GM18870 (cell line): ENCODE data around the gene HOXD13.

Source experiments
- ATAC-seq: cut with Tn5 transposase; IDR thresholded peaks from one replicate; pipeline ENCODE4 v1.9.1; 2021; ENCODE audit warnings: moderate library complexity; ENCODE audit not compliant: unreplicated experiment

Gene HOXD13

DNA sequence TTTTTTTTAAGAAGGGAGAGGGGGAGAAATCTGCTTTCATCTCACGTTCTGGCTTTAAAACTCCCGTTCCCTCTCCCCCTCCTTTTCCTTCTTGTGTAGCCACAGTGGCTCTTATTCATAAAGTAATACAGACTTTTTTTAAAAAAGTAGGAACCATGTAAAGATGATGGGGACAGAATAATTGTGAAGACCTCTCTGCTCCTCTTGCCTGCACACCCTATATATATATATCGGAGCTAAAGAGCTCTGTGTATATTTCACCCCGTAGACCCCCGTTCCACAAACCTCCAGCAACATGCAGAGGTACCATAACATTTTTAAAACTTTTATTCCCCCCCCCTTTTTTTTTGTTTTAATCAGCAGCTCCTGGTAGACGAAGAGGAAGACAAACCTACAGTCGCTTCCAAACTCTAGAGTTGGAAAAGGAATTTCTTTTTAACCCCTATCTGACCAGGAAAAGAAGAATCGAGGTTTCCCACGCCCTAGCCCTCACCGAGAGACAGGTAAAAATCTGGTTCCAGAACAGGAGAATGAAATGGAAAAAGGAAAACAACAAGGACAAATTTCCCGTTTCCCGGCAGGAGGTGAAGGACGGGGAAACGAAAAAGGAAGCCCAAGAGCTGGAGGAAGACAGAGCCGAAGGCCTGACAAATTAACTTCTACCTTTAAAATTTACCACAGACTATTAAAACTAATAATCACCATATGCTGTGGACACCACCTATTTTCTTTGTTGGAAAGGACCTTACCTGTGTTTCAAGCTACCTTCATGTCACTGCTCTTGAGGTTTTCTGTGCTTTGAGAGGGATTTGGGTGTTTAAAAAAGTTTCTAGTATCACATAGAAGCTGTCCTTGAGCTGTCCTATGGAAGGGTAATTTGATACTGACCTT, 38.7 kb downstream of the HOXD13 start:
- ATAC-seq: no peak

- ATAC-seq: no peak
Measured at GRCh38 chr2:176131848-176132158, 39.3 kb downstream of the HOXD13 start.

DNA sequence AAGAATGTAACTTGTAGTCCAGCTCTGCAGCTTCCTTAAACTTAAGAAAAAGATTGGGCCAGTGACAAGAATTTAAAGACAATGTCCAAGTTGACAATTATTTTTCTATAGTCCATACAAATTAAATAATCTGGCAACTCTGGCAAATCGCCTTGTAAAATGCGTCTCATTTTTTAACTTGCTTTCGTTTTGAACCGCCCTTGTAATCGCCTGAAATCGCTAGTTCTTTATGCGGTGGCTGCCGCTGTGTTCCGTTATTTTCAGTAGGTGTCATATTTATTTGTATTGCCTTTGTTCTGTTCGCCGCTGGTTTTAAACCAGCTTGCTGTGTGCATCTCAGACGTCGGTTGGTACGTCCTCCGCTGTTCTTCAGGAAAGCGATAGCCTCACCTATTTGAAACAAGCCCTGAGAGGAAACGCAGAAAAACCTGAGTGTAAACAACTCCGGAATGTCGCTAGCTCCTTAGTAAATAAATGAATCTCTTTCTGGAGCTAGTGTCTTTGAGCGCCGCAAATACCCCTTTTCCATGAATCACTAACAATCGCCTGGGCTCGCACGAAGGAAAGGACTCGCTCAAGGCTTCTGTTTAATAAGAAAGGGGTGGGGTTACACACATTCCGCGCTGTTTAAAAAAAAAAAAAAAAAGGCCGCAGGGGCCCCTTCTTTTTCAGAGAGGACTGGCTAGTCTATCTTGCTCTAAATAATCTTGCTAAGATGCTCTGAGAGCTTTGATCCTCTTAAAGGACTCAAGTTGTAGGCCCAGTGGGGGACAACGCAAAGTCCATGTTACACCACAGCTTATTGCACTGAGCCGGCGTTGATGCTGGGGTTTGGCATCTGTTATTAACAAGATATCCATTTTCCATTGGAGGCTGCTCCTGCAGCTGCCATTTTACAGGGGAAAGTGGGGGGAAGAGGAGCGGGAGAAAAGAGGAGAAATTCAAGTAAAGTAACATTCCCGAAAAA, 40.0 kb downstream of the HOXD13 start:
- no peak for ATAC-seq

- no peak for ATAC-seq
Measured at GRCh38 chr2:176133389-176133788, 40.9 kb downstream of the HOXD13 start.

DNA sequence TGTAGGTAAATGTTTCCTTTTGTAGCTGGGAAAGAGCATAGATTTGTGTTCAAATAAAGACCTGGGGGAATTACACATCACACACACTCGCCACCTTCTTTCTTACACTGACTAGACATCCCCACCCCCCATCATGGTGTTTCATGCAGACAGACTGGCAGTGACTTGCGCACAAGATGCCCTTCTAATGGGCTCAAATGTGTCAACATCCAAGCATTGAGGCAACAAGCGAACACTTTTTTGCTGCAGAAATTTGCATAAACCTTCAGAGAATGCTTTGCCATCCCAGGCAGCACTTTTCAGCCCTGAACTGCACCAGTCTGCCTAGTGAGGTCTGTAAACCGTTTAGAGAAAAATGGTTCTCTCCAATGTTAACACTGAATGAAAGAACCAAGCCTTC, 41.5 kb downstream of the HOXD13 start:
- ATAC-seq: no peak

GRCh38 chr2:176135035-176135440, 42.5 kb downstream of the HOXD13 start:
- ATAC-seq: no peak

GRCh38 chr2:176136374-176137251, 44.1 kb downstream of the HOXD13 start:
- no peak for ATAC-seq

DNA sequence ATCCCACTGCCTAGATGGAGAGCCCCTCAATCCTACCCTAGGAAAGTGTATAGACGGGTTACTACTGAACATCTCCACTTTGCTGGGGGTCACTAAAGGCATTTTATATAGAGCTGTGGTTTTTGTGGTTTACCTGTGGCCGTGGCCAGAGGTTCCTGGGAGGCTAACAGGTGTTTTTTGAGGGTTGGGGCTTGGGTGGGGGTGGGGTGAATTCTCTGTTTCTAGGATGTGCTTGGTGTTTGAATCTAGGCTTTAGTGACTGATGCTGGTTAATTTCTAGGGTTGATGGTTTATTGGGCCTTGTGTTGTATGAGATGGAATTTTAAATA, 44.7 kb downstream of the HOXD13 start:
- ATAC-seq: no peak

DNA sequence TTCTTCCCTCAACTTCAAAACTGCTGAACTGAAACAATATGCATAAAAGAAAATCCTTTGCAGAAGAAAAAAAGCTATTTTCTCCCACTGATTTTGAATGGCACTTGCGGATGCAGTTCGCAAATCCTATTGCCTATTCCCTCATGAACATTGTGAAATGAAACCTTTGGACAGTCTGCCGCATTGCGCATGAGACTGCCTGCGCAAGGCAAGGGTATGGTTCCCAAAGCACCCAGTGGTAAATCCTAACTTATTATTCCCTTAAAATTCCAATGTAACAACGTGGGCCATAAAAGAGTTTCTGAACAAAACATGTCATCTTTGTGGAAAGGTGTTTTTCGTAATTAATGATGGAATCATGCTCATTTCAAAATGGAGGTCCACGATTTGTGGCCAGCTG, 45.4 kb downstream of the HOXD13 start:
- no peak for ATAC-seq

GRCh38 chr2:176138526-176138922, 46.0 kb downstream of the HOXD13 start:
- ATAC-seq: no peak

DNA sequence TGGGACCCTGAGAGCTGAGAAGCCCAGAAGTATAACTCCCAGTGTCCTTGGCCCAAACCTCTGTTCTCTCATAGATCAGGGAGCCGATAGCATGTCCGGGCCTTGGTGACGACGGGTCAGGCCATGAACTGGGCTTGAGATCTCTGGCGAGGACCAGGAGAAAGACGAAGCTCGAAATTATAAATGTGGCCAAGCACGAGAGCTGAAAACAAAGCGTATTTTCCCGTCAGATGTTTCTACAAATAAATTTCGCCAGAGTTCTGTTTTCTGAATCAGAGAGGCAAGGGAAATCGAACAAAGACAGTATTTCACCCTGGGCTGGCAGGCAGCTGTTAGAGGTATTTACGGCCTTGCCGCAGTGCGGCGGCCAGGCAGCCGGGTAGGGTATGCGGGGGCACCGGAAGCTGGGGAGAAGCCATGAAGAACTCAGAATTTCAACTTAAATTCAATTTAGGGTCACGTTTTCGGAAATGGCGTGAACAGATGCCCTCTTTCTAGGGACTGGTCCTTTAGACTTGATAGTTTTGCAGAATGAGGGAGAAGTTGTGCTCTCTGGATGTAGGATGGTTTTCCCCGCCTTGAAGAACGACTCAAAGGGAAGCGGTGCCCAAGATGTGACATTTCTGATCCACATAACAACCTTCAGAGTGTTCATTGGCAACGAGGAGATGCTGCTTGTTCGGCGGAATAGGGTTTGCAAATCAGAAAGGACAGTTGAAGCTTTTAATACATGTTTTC, 46.6 kb downstream of the HOXD13 start:
- ATAC-seq: no peak

DNA sequence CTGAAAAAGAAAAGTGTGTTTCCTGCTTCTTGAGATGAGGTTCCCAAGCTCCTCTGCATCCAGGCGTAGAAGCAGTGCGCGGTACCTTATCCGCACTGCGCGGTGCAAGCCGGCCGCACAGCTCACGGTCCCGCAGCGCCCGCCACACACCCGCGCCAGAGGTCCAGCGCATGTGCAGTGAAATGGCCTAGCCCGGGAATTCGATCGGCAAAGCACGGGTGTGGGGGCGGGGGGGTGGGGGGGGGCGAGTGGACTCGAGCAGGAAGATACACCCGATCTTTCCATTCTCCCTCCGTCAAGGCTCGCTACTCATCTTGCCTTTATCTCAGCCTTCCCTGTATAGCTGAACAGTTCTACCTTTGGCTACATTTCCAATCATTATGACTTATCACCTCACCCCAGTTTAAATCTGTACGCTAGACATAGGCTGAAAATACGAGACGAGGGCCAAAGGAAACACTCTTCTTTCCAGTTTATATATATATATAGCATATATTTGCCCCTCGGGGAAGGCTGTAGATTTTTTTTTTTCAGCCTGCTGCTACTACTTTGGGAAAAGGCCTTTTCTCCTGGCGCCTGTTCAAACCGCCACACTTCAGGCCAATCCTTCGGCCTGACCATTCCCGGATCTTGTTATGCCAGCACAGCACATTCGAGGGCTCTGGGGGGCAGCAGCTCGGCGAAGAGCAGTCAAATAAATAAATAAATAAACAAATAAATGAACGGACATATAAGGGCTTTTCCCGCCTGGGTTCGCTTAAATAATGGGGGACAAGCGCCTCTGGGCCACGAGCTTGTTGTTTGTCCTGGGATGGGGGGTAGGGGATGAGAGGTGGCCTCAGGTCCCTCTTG, 47.4 kb downstream of the HOXD13 start:
- no peak for ATAC-seq

DNA sequence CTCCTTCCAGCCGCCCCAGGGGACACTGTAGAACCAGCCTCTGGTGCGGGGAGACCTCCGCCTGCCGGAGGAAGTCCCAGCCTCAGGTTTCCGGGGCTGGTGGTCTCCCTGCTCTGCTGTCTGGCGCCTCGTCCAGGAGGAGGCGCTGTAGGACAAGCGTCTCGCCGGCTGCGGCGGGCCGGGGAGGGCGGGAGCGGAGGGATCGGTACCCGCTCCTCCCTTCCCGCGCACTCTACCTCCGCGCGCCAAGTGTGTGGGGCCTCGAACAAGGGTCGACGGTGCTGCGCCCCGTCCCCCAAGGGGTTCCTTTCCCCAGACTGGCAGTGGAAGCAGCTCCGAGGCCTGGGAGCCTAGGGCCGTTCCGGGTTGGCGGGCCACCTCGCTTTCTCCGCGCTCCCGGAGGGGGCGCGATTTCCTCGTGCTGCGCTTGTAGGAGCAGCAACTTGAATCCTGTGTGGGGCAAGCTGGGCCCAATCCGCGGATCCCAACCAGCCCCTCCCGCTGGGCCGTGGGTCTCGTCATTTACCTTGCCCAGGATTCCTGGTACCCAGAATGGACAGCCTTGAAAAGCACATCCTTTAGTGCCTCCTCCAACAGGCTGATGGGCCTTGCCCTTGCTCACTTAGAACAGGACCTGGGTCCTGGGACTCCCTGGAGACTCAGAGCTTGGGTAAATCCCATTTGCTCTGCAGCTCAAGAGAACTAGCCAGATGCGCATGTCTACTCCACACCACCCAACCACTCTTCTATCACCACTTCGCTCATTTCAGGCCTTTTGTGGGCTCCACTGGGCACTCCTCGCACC, 48.2 kb downstream of the HOXD13 start:
- peak; percentile 83 for ATAC-seq

- ATAC-seq: no peak
Measured at GRCh38 chr2:176142281-176142680, 49.8 kb downstream of the HOXD13 start.
